ENCODE data around the gene WSB2.

The WSB2 gene

GRCh38 chr12:118050972-118051910, 9.7 kb downstream of the WSB2 start:
- in situ Hi-C loops (cut with MboI; ENCODE audit: low sequenced_read_pairs, unreplicated experiment): no loop called here
- no peak for TF ChIP-seq CTCF (IDR thresholded peaks at IDR 0.05; ENCODE audit: borderline replicate concordance, control extremely low read depth, extremely low read depth, insufficient read depth, missing control alignments)
- no peak for DNase-seq (ENCODE audit: low spot score)

GRCh38 chr12:118046430-118046829, 14.5 kb downstream of the WSB2 start:
- DNase-seq (ENCODE audit: low spot score): no peak
- TF ChIP-seq CTCF (IDR thresholded peaks at IDR 0.05; ENCODE audit: borderline replicate concordance, control extremely low read depth, extremely low read depth, insufficient read depth, missing control alignments): no peak
- in situ Hi-C loops (cut with MboI; ENCODE audit: low sequenced_read_pairs, unreplicated experiment): loop anchor here (25.0 kb wide), 1 partner anchor 159 kb away; no protein-coding TSS in a partner anchor

- in situ Hi-C loops (cut with MboI; ENCODE audit: low sequenced_read_pairs, unreplicated experiment): loop anchor here (25.0 kb wide), 1 partner anchor 157 kb away; no protein-coding TSS in a partner anchor
- DNase-seq (ENCODE audit: low spot score): no peak
- no peak for TF ChIP-seq CTCF (IDR thresholded peaks at IDR 0.05; ENCODE audit: borderline replicate concordance, control extremely low read depth, extremely low read depth, insufficient read depth, missing control alignments)
Measured at GRCh38 chr12:118044577-118044976, 16.4 kb downstream of the WSB2 start.

- no peak for TF ChIP-seq CTCF (IDR thresholded peaks at IDR 0.05; ENCODE audit: borderline replicate concordance, control extremely low read depth, extremely low read depth, insufficient read depth, missing control alignments)
- DNase-seq (ENCODE audit: low spot score): no peak
- in situ Hi-C loops (cut with MboI; ENCODE audit: low sequenced_read_pairs, unreplicated experiment): loop anchor here (25.0 kb wide), 1 partner anchor 157 kb away; no protein-coding TSS in a partner anchor
Measured at GRCh38 chr12:118044075-118044474, 16.9 kb downstream of the WSB2 start.

- no peak for TF ChIP-seq CTCF (IDR thresholded peaks at IDR 0.05; ENCODE audit: borderline replicate concordance, control extremely low read depth, extremely low read depth, insufficient read depth, missing control alignments)
- no peak for DNase-seq (ENCODE audit: low spot score)
- in situ Hi-C loops (cut with MboI; ENCODE audit: low sequenced_read_pairs, unreplicated experiment): loop anchor here (25.0 kb wide), 1 partner anchor 155 kb away; no protein-coding TSS in a partner anchor
Measured at GRCh38 chr12:118042091-118042490, 18.9 kb downstream of the WSB2 start.

GRCh38 chr12:118038137-118038536, 22.8 kb downstream of the WSB2 start:
- DNase-seq (ENCODE audit: low spot score): no peak
- in situ Hi-C loops (cut with MboI; ENCODE audit: low sequenced_read_pairs, unreplicated experiment): loop anchor here (25.0 kb wide), 1 partner anchor 151 kb away; no protein-coding TSS in a partner anchor
- TF ChIP-seq CTCF (IDR thresholded peaks at IDR 0.05; ENCODE audit: borderline replicate concordance, control extremely low read depth, extremely low read depth, insufficient read depth, missing control alignments): no peak
